Measurements from ENCODE around the gene RNF14. TPM values are rescaled to one million over a fixed set of nuclear protein-coding genes. Genes with fewer than 3 reads are reported as not detected.
A peak's percentile ranks its signal among the peaks of the same experiment; 100 is the strongest.

RNF14 gene
- total RNA-seq, 1 experiment from 2014 or later: 67.1 TPM

DNA sequence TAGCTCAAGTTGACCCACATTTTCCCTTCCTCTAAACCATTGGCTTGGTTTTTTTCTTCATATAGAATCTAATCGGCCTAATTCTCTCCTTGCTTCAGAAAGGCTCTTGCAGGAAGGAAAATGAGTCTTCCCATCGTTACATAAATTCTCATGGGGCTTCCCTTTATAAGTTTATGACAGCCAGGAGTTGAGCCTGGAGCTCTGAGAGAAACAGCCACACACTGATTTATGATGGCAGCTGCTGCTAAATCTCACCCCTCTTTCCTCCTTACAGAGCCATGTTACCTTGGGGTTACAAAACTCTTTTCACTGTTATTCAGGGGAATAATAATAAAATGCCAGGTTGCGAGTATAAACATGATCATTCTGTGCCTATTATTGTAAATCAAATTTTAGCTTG, 5.2 kb upstream of the RNF14 start:
- no peaks in the 10 kb centered on the region for H3K36me3 ChIP-seq (ENCODE audit: insufficient read depth, low read length, poor library complexity, severe bottlenecking)
- intact Hi-C loops (cut with micrococcal nuclease; ENCODE audit: unreplicated experiment): no loop called here
- H3K27me3 ChIP-seq (replicated peaks; ENCODE audit: insufficient read depth, low read depth, low read length, poor library complexity): no peaks in the 10 kb centered on the region
- peak; percentile 26 for DNase-seq (ENCODE audit: low spot score)
- TF ChIP-seq, protein P1, sequence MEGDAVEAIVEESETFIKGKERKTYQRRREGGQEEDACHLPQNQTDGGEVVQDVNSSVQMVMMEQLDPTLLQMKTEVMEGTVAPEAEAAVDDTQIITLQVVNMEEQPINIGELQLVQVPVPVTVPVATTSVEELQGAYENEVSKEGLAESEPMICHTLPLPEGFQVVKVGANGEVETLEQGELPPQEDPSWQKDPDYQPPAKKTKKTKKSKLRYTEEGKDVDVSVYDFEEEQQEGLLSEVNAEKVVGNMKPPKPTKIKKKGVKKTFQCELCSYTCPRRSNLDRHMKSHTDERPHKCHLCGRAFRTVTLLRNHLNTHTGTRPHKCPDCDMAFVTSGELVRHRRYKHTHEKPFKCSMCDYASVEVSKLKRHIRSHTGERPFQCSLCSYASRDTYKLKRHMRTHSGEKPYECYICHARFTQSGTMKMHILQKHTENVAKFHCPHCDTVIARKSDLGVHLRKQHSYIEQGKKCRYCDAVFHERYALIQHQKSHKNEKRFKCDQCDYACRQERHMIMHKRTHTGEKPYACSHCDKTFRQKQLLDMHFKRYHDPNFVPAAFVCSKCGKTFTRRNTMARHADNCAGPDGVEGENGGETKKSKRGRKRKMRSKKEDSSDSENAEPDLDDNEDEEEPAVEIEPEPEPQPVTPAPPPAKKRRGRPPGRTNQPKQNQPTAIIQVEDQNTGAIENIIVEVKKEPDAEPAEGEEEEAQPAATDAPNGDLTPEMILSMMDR (conservative IDR thresholded peaks at IDR 0.05; ENCODE audit: low read depth, low read length): no peak
- TF ChIP-seq EZH2 (IDR thresholded peaks at IDR 0.05; ENCODE audit: borderline replicate concordance, low read depth, low read length, poor library complexity, severe bottlenecking): no peak
- no TSS peak for BruUV-seq (replicated peaks)
- H3K27ac ChIP-seq (ENCODE audit: low read depth, low read length, poor library complexity, severe bottlenecking): peak overlapping the region; percentile 33
- no peak overlapping the region for H3K4me3 ChIP-seq (ENCODE audit: low read depth, low read length, poor library complexity, severe bottlenecking)
- CTCF ChIA-PET: no interaction called here
- peaks cover 17% of the 10 kb centered on the region for H3K4me1 ChIP-seq (ENCODE audit: insufficient read depth, low read length, poor library complexity, severe bottlenecking)
- H3K9me3 ChIP-seq (ENCODE audit: low read depth, low read length, poor library complexity, severe bottlenecking): no peaks in the 10 kb centered on the region
- POLR2A ChIA-PET (ENCODE audit: low non-redundant PET): interaction anchor here (0.6 kb wide), 1 partner anchor 721 kb away, joined by 3 read pairs; no protein-coding TSS in a partner anchor

DNA sequence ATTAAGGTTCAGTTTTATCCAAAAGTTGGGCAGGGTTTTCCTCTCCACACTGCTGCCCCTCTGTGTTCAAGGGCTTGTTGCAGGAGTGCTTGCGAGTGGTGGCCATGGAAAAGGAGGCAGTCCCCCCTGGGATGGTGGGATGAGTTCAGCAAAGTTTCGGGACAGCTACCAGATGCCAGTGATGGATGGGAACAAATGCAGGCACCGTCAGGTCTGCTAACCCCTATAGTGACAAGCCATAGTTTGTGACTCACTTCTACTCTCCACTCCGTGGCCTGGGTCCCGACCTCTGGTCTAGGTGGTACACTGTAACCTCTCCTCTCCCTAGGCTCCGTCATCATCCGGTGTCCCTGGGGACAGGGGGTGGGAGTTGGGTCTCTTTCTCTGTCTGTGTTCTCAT, 3.8 kb upstream of the RNF14 start:
- H3K9me3 ChIP-seq (ENCODE audit: low read depth, low read length, poor library complexity, severe bottlenecking): no peaks in the 10 kb centered on the region
- POLR2A ChIA-PET (ENCODE audit: low non-redundant PET): no interaction called here
- BruUV-seq (replicated peaks): no TSS peak
- peaks cover 20% of the 10 kb centered on the region for H3K4me1 ChIP-seq (ENCODE audit: insufficient read depth, low read length, poor library complexity, severe bottlenecking)
- CTCF ChIA-PET: no interaction called here
- no peak for DNase-seq (ENCODE audit: low spot score)
- no peak overlapping the region for H3K27ac ChIP-seq (ENCODE audit: low read depth, low read length, poor library complexity, severe bottlenecking)
- no peaks in the 10 kb centered on the region for H3K36me3 ChIP-seq (ENCODE audit: insufficient read depth, low read length, poor library complexity, severe bottlenecking)
- TF ChIP-seq, protein P1 (conservative IDR thresholded peaks at IDR 0.05; ENCODE audit: low read depth, low read length): no peak
- TF ChIP-seq EZH2 (IDR thresholded peaks at IDR 0.05; ENCODE audit: borderline replicate concordance, low read depth, low read length, poor library complexity, severe bottlenecking): no peak
- no peaks in the 10 kb centered on the region for H3K27me3 ChIP-seq (replicated peaks; ENCODE audit: insufficient read depth, low read depth, low read length, poor library complexity)
- intact Hi-C loops (cut with micrococcal nuclease; ENCODE audit: unreplicated experiment): no loop called here
- H3K4me3 ChIP-seq (ENCODE audit: low read depth, low read length, poor library complexity, severe bottlenecking): no peak overlapping the region

DNA sequence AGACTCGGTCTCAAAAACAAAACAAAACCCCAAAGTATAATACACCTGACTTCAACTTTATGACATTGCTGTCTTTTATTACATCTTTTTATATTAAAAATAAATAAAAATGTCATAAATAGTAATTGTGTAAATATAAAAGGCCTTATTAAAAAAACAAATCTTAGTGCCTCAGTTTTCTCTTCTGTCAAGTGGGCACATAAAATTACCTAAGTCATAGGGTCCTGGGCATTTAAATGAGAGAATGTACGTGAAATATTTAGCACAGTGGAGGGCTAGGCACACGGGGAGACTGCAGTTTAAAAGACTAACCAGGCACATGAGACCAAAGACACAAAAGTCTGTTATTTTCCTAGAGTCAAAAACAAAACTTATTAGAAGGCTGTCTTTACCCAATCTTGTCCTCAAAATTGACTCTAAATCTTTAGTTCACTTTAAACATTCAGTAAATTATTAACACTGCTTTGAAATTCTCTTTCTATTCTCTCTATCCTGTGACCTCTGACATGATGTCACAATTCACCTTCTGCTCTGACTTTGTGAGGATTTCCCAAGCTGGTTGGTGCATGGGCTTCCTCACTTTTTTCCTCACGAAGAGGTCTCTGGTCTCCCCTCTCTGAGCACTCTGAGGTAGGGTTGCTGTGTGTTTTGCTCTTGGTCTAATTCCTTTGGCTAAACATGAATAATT, 2.5 kb upstream of the RNF14 start:
- intact Hi-C loops (cut with micrococcal nuclease; ENCODE audit: unreplicated experiment): no loop called here
- ChIA-PET CTCF (no interaction called here), POLR2A (ENCODE audit: low non-redundant PET) (no interaction called here)
- Histone ChIP-seq H3K9me3 (ENCODE audit: low read depth, low read length, poor library complexity, severe bottlenecking) (no peaks in the 10 kb centered on the region), H3K36me3 (ENCODE audit: insufficient read depth, low read length, poor library complexity, severe bottlenecking) (peaks cover 7% of the 10 kb centered on the region), H3K4me1 (ENCODE audit: insufficient read depth, low read length, poor library complexity, severe bottlenecking) (peaks cover 21% of the 10 kb centered on the region), H3K27me3 (replicated peaks; ENCODE audit: insufficient read depth, low read depth, low read length, poor library complexity) (no peaks in the 10 kb centered on the region), H3K27ac (ENCODE audit: low read depth, low read length, poor library complexity, severe bottlenecking) (no peak overlapping the region), H3K4me3 (ENCODE audit: low read depth, low read length, poor library complexity, severe bottlenecking) (no peak overlapping the region)
- TF ChIP-seq, protein P1 (conservative IDR thresholded peaks at IDR 0.05; ENCODE audit: low read depth, low read length): no peak
- TF ChIP-seq EZH2 (IDR thresholded peaks at IDR 0.05; ENCODE audit: borderline replicate concordance, low read depth, low read length, poor library complexity, severe bottlenecking): no peak
- no peak for DNase-seq (ENCODE audit: low spot score)
- no TSS peak for BruUV-seq (replicated peaks)
